ENCODE measurements around the gene ZFP36L2.

The ZFP36L2 gene

DNA sequence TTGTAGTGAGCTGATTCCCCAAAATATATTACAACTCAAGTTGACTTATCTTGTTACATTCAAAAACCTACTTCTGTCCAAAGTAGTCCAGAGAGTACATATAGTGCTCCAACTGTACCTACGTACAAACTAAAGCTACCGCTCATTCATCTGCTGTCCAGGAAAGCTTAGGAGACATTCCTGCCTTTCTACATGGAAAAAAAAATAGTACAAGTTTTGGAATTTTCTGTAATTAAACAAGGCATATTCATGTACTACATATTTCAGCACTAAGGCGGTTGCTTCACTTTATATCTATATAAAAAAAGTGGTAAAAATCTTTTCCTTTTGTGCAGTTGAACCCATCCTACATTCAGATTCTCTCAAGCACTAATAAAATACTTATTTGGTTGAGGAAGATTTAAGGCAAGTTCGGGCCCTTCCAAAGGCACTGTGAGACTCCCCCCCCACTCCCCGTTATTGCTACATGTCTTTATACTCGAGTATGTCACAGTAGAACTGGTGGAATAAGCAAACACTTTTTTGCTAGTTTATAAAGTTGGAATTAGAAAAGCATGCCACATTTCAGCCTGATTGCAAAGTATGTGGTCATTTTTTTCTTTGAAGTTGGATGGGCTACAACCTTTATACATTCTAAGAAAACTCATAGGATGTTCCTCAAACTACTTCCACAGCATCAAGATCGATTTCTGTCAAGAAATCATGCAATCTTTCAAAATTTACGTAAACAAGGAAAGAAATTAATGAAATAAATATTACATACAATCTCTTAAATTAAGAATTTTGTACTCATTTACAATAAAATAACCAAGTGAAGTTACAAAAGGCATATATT is 3.7 kb downstream of the ZFP36L2 start:
- no peak for FAIRE-seq

- FAIRE-seq = no peak
Observed at GRCh38 chr2:43221763-43222474, 4.5 kb downstream of the ZFP36L2 start.

- no peak for FAIRE-seq
Observed at GRCh38 chr2:43221124-43221762, 5.2 kb downstream of the ZFP36L2 start.

DNA sequence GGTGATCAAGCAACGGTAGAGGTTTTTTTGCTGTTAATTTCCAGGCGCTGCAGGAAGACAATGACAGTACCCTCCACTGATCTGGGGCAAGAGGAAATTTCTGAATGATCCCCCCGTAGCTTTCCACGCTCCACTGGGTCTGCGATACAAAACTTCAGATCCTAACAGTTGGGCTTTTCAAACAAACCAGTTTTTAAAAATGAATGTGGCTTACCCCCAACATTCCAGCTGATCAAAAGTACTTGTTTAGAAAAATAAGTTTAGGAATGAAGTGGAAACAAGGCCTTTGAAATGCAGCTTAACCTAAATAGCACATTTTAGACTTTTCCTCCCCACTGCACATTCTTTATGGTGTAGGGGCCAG is 5.7 kb downstream of the ZFP36L2 start:
- no peak for FAIRE-seq

DNA sequence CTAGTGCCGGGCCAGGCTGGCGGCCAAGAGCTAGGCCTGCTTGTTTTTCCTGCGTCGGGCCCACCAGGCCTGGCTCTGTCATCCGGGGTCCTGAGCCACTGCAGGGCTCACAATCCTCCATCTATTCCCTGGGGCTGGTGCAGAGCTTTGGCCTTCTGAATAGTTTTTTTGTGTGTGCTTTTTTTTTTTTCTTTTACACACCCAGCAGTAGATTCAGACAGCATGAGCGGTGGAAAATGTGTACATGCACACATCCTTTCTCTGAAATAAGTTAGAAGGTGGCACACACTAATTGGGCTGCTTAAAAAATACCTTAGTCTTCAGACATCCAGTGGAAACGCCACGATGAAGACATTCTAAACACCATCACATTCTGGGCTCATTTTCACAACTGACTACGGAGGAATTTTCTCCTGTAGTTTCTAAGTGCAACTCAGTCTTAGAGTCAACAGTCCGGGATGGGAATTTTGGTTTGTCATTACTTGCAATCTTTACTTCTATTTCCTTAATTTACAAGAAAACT is 6.1 kb downstream of the ZFP36L2 start:
- FAIRE-seq = no peak

- FAIRE-seq = no peak
Observed at GRCh38 chr2:43219383-43220228, 6.8 kb downstream of the ZFP36L2 start.

DNA sequence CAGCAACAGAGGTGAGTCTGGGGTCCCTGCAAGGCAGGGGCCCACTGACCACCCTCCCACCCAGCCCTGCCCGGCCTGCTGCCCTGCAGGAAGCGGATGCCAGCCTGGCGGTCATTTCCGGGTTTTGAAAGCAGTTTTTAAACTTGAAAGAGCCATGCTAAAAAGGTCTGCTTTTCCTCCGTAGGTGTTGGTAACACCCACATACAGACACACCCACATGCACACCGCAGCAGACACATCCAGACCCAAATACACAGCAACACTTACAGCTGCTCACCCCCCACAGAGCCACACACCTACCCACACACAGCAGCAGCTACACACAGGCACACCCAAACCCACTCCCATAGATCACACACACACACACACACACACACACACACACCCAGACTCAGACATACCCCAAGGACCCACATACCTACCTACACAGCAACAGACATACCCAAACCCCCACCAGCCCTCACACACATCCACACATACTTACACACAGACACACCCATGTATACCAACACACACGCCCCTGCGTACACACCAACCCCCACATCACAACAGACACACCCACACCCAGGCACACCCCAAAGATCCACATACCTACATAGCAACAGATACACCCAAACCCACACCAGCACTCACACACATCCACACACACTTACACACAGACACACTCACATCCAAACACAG is 7.6 kb downstream of the ZFP36L2 start:
- no peak for FAIRE-seq

DNA sequence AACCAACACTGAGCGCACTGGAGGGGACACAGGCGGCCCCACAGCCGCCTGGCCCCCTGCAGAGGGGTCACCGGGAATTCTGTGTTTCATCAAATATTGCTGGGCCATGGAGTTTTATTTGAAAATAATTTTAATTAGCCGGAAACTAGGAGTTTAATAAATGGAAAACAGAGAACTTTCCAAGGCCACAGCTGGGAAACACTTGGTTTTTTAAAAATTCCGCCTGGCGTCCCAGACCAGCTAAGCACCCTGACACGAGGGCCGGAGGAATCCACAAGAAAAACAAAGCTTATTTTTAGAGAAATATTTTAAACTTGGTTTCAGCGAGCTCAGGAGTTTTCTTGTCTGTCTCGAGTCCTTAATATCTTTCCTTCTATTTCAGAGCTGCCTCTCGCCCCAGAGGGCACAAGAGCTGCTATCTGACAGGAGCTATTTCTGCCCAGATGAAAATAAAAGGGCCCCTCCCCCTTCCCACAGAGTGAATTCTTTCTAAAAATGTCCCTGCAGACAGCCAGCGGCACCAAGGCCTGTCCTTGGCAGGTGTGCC is 8.2 kb downstream of the ZFP36L2 start:
- FAIRE-seq = no peak

GRCh38 chr2:43217228-43218154 is 8.9 kb downstream of the ZFP36L2 start:
- no peak for FAIRE-seq

- no peak for FAIRE-seq
Observed at GRCh38 chr2:43216629-43217028, 9.8 kb downstream of the ZFP36L2 start.

GRCh38 chr2:43215673-43216255 is 10.6 kb downstream of the ZFP36L2 start:
- FAIRE-seq = no peak

GRCh38 chr2:43214253-43214652 is 12.2 kb downstream of the ZFP36L2 start:
- no peak for FAIRE-seq

- no peak for FAIRE-seq
Observed at GRCh38 chr2:43212931-43213330, 13.5 kb downstream of the ZFP36L2 start.

DNA sequence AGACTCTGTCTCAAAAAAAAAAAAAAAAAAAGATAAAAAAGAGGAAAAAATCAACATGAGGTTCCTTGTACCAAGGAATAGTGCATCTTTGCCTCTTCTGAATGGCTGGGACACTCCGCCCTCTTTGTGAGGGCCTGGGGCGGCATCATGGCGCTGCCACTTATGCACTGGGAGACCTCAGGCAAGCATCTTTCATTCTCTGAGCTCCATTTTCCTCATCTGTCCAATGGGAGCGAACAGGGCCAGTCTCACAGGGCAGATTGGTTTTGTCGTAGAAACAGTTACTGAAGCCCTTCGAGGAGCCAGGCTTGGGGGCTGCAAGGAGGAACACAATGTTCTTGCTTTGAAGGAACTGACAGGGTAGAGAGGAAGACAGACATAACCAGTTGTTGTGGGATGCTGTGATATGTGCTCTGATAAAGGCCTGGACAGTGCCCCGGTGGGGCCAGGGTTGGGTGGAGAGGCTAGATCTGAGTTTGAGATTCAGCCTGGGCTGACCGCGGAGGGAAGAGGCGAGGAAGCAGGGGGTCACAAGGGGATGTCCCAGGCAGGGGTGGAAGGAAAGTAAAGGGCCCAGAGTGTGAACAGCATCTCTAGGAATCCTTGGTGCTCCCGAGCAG is 14.1 kb downstream of the ZFP36L2 start:
- no peak for FAIRE-seq

GRCh38 chr2:43210467-43211303 is 15.7 kb downstream of the ZFP36L2 start:
- no peak for FAIRE-seq

GRCh38 chr2:43210125-43210466 is 16.3 kb downstream of the ZFP36L2 start:
- FAIRE-seq = no peak

DNA sequence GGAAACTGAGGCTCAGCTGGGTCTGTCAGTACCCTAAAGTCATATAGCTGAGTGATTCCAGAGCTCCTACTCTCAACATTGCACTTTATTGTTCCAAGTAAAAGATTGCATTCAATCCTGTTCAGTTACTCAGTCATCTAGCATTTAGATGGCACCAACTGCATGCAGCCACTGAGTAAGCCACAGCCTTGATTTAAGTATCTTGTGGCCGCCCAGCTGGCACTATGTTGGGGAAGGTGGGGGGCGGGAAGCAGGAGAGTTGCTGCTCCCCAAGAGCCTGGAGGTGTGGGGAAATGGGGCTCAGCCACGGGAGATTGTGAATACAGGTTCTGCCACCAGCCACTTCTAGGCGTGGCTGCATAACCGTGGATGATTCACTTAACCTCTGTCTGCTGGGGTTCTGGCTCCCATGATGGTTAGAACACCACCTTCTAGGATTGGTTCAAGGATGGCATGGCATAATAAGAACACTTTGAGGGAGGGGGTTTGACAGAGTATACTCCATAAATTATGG is 17.1 kb downstream of the ZFP36L2 start:
- no peak for FAIRE-seq

DNA sequence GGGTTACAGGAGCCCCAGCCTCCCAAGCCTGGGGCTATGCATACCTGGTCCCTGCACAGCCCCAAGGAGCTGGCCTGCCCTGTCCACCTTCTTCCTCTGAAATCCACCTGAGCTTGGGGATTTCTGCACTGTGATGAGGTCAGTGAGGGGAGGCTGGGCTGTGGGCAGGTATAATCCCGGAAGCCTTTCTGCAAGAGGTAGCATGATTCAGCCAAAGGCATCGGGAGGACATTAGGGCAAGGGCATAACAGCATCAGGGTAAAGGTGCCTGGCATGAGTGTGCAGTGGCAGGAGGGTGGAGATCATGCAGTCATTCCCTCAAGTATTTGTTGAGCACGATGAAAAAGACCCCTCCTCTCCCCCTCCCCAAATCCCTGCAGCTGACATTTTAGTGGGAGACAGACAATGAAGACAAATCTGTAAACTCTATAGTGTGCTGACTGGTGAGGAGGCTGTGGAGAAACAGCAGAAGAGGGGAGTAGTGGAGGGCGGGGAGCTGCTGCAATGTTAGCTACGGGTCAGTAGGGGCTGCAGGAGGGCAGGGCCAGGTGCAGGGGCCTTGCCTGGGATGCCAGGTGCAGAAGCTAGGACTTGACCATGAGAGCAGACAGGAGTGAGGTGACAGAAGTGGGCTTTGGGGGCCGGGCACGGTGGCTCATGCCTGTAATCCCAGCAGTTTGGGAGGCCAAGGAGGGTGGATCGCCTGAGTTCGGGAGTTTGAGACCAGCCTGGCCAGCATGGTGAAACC is 18.7 kb downstream of the ZFP36L2 start:
- no peak for FAIRE-seq

All from A204.1 (cell line).